ENCODE results near the gene TNFRSF4.

DNA sequence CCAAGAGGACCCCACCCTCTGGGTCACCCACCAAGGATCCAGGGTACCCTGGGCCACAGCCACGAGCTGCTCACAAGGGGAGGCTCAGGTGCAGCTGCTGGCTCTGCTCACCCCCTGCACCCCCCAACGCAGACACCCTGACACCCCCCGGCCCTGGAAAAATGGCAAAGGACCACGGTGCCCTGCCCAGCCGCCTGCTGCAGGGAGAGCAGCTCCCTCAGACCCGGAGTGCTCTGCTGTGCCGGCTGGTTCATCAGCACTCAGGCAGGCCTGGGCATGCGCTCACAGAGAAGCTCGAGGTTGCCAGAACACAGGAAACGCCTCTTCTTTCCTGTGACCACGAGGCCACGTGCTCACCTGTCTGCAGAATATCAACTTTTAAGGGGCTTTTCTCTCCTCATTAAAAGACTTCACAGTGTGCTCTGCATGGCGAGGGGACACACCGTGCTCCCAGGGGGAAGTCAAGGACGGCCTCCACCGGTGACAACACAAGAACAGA lies 36.9 kb upstream of the TNFRSF4 start:
- TF ChIP-seq CTCF (IDR thresholded peaks at IDR 0.05; ENCODE audit: borderline replicate concordance, extremely low read depth, low read length, poor library complexity, severe bottlenecking): no peak
- no peak for TF ChIP-seq EZH2 (IDR thresholded peaks at IDR 0.05; ENCODE audit: borderline replicate concordance, low read depth, low read length, severe bottlenecking)

All from DND-41 (cell line).